ENCODE measurements around the gene SUPT16H.

DNA sequence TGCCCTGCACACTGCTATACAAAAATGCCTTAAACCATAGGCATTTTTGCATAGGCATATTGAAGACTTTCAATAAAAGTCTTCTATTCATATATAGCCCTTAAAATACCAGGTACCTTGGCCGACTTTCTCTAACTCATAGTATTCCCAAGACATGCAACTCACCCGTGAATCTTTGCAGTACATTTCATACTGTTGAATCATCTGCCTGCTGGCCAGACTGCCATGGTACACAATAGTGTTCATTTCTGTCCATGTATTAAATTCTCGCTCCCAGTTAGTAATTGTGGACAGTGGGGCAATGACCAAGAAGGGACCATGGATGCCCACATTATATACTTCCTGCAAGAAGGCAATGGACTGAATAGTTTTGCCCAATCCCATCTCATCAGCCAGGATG is 24.3 kb upstream of the SUPT16H start:
- TF ChIP-seq CHD2 (IDR thresholded peaks at IDR 0.05; ENCODE audit: low read length, partially characterized antibody) (no peak), EZH2phosphoT487 (IDR thresholded peaks at IDR 0.05; ENCODE audit: borderline replicate concordance, low read depth) (no peak), FOXJ3 (CRISPR knock-in tag; IDR thresholded peaks at IDR 0.05) (no peak), EP300 (IDR thresholded peaks at IDR 0.05; ENCODE audit: borderline replicate concordance in 1 of 2, low read depth in 1 of 2, low read length in 1 of 2) (no peak), POLR2AphosphoS5 (IDR thresholded peaks at IDR 0.05; ENCODE audit: low read depth, low read length) (no peak), CTCF (IDR thresholded peaks at IDR 0.05) (no peak)
